Smooth muscle cell (in vitro differentiated cells): ENCODE data around the gene B4GALNT1. TPM values are rescaled to one million over a fixed set of nuclear protein-coding genes. Genes with fewer than 3 reads are reported as not detected.

ENCODE experiments used
- DNase-seq: peaks from one replicate; lab custom pipeline; 2025; ENCODE audit not compliant: unreplicated experiment; lab: John Stamatoyannopoulos, UW
- H2AFZ ChIP-seq: fragments of 200-600 bp; sonication (generic); 2 replicates; pipeline ENCODE4 v1.6.0; 2016; ENCODE audit warnings: antibody characterized with exemption, low read depth, mild to moderate bottlenecking
- H3F3A ChIP-seq: fragments of 200-600 bp; sonication (generic); 2 replicates; pipeline ENCODE4 v1.6.0; 2017; ENCODE audit warnings: antibody characterized with exemption, low read depth
- H3K27ac ChIP-seq: fragments of 200-600 bp; sonication (generic); 2 replicates; pipeline ENCODE4 v1.5.1; 2016; ENCODE audit warnings: low read depth, mild to moderate bottlenecking
- H3K27me3 ChIP-seq: fragments of 200-600 bp; sonication (generic); 2 replicates; pipeline ENCODE4 v1.6.1; 2016; ENCODE audit warnings: low read depth, mild to moderate bottlenecking
- H3K36me3 ChIP-seq: fragments of 200-600 bp; sonication (generic); 2 replicates; pipeline ENCODE4 v1.5.1; 2016; ENCODE audit warnings: low read depth
- H3K4me1 ChIP-seq: fragments of 200-600 bp; sonication (generic); 2 replicates; pipeline ENCODE4 v1.5.1; 2016; ENCODE audit warnings: low read depth
- H3K4me2 ChIP-seq: fragments of 200-600 bp; sonication (generic); 2 replicates; pipeline ENCODE4 v1.6.0; 2016; ENCODE audit warnings: mild to moderate bottlenecking
- H3K4me3 ChIP-seq: fragments of 200-600 bp; sonication (generic); 2 replicates; pipeline ENCODE4 v1.5.1; 2016; ENCODE audit warnings: mild to moderate bottlenecking
- H3K79me2 ChIP-seq: fragments of 200-600 bp; sonication (generic); 2 replicates; pipeline ENCODE4 v1.6.0; 2016; ENCODE audit warnings: low read depth, mild to moderate bottlenecking
- H3K9ac ChIP-seq: fragments of 200-600 bp; sonication (generic); 2 replicates; pipeline ENCODE4 v1.6.0; 2016; ENCODE audit warnings: low read depth
- H3K9me3 ChIP-seq: fragments of 200-600 bp; sonication (generic); replicated peaks from 2 replicates; pipeline ENCODE4 v1.5.1; 2016; ENCODE audit warnings: low read depth
- H4K20me1 ChIP-seq: fragments of 200-600 bp; sonication (generic); 2 replicates; pipeline ENCODE4 v1.6.0; 2016; ENCODE audit warnings: low read depth
- WGBS: methylation state at CpG from one replicate; pipeline ENCODE4 v1.1.7; 2016; ENCODE audit warnings: low lambda C conversion rate; 5-methylcytosine and 5-hydroxymethylcytosine counted together
- polyA plus RNA-seq: library from polyadenylated mRNA; unstranded; fragments of >200 nt; fragmentation: Nextera tagmentation; extraction: Ambion mirVana; gene quantifications from 2 replicates; pipeline ENCODE4 v1.2.1, GENCODE V29; 2016
- total RNA-seq: library from RNA; depleted of rRNA; stranded (reverse); fragments of >200 nt; gene quantifications from 2 replicates; pipeline ENCODE4 v1.2.3, GENCODE V29; 2014
- TF ChIP-seq, protein P1 (sequence below): fragments of 200-600 bp; sonication (generic); IDR thresholded peaks from 2 replicates; pipeline ENCODE4 v1.5.1; 2017; ENCODE audit warnings: borderline replicate concordance, mild to moderate bottlenecking, antibody characterized with exemption; ENCODE audit not compliant: insufficient read depth, poor library complexity, severe bottlenecking

The B4GALNT1 gene
- total and polyA plus RNA-seq, 2 experiments from 2014 or later = 1.8 to 5.6 TPM

DNA sequence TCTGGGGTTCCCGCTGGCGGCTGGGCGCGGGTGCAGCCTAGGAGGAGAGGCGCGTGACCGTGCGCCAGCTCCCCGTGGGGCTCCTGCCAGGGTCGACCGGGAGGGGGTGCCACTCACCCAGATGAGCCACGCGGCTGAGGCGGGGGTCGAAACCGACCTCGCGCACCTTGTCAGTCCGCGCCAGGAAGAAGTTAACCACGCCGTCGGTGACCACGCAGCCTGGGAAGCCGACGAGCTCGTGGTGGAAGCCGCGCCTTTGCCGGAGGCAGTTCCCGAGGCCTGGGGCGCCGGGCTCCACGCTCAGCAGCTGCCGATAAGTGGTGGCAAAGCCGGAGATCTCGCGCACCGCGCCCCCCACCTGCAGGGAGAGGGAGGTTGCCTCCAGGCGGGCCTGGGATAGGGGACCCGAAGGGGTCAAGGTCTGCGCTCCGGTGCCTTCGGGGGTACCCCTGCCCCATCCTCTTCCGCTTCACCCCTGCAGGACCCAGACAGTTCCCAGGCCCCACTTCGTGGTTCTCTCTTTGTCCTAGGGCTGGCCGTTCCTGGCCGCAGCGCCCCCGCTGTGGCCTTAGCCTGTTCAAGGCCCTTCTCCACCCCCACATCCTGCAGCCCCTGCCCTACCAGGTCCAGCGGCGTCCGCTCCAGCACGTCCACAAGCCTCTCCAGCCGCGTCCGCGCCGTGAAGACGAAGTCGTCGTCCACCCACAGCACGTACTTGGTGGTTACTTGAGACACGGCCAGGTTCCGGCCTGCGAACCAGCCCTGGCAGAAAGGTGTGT, 5.3 kb downstream of the B4GALNT1 start:
- Histone ChIP-seq H3K9ac (no peak overlapping the region), H3K4me3 (no peak overlapping the region), H3K4me2 (no peak overlapping the region), H3K36me3 (no peaks in the 10 kb centered on the region), H3K27me3 (peaks cover 100% of the 10 kb centered on the region), H3K27ac (no peak overlapping the region), H2AFZ (no peak overlapping the region), H3K79me2 (no peaks in the 10 kb centered on the region), H3K4me1 (peaks cover 12% of the 10 kb centered on the region), H3K9me3 (no peaks in the 10 kb centered on the region), H3F3A (no peaks in the 10 kb centered on the region), H4K20me1 (no peaks in the 10 kb centered on the region)
- WGBS = 15% methylated on average over 65 of the region's 67 CpGs
- no peak for DNase-seq
- TF ChIP-seq, protein P1, sequence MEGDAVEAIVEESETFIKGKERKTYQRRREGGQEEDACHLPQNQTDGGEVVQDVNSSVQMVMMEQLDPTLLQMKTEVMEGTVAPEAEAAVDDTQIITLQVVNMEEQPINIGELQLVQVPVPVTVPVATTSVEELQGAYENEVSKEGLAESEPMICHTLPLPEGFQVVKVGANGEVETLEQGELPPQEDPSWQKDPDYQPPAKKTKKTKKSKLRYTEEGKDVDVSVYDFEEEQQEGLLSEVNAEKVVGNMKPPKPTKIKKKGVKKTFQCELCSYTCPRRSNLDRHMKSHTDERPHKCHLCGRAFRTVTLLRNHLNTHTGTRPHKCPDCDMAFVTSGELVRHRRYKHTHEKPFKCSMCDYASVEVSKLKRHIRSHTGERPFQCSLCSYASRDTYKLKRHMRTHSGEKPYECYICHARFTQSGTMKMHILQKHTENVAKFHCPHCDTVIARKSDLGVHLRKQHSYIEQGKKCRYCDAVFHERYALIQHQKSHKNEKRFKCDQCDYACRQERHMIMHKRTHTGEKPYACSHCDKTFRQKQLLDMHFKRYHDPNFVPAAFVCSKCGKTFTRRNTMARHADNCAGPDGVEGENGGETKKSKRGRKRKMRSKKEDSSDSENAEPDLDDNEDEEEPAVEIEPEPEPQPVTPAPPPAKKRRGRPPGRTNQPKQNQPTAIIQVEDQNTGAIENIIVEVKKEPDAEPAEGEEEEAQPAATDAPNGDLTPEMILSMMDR = no peak

GRCh38 chr12:57626921-57627445, 6.0 kb downstream of the B4GALNT1 start:
- Histone ChIP-seq H3K4me1 (peaks cover 12% of the 10 kb centered on the region), H3F3A (no peaks in the 10 kb centered on the region), H3K36me3 (no peaks in the 10 kb centered on the region), H3K9me3 (no peaks in the 10 kb centered on the region), H3K4me2 (no peak overlapping the region), H3K27me3 (peaks cover 98% of the 10 kb centered on the region), H4K20me1 (no peaks in the 10 kb centered on the region), H2AFZ (no peak overlapping the region), H3K4me3 (no peak overlapping the region), H3K79me2 (no peaks in the 10 kb centered on the region), H3K27ac (no peak overlapping the region), H3K9ac (no peak overlapping the region)
- TF ChIP-seq, protein P1 = no peak
- 53% methylated on average over 9 of the region's 9 CpGs for WGBS
- DNase-seq = no peak

DNA sequence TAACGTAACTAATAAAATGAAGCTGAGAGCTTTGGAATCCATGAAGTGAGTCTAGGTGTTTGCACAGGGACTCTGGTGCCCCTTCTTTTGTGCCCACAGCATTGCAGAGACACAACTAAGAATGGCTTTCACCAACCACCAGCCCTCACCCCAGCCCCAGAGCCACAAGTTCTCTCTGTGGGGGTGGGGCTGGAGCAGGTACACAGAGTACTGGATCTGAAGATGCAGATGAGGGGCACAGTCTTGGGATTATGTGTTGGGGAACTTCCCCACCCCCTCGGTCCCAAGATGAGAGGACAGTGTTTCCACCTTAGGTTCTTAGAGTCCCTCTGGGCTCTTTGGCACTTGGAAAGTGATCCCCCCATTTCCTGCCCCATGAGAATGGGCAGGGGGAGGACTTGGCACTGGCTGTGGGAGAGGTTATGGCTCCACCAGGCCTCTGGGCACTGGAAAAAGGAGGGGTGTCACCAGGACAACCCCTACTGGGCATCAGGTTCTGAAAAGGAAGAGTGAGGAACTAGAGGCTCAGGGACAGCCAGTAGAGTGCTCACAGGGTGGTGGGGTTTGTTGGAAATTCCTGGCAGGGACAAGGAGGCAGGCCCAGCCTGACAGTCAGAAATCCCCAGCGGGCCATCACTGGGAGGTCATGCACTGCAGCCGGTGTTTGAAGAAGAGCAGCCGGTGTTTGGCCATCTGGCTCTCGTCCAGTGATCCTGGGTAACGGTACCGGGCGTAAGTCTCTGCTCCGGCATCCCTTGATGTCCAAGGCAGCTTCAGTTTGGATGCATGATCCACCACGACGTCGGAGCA, 6.7 kb downstream of the B4GALNT1 start:
- Histone ChIP-seq H3K4me1 (peaks cover 10% of the 10 kb centered on the region), H3K4me2 (no peak overlapping the region), H3K79me2 (no peaks in the 10 kb centered on the region), H3K27ac (no peak overlapping the region), H3K9ac (no peak overlapping the region), H3K4me3 (no peak overlapping the region), H3F3A (no peaks in the 10 kb centered on the region), H3K9me3 (no peaks in the 10 kb centered on the region), H2AFZ (no peak overlapping the region), H3K27me3 (peaks cover 98% of the 10 kb centered on the region), H3K36me3 (no peaks in the 10 kb centered on the region), H4K20me1 (no peaks in the 10 kb centered on the region)
- no peak for DNase-seq
- TF ChIP-seq, protein P1 = no peak
- 70% methylated on average over 12 of the region's 13 CpGs for WGBS
